H9 (cell line): ENCODE results near the gene ZCCHC8. TPM values are rescaled to one million over a fixed set of nuclear protein-coding genes. Genes with fewer than 3 reads are reported as not detected.

Experiments used
- DNase-seq: peaks from one replicate; pipeline ENCODE4 v3.0.0-alpha.2; 2017
- H2AFZ ChIP-seq: one replicate; pipeline ENCODE4 v1.6.1; 2013; ENCODE audit warnings: mild to moderate bottlenecking, low read length, control low read depth, moderate library complexity
- H2AK5ac ChIP-seq: 2 replicates; pipeline ENCODE4 v1.6.1; 2013; ENCODE audit warnings: low read length, control low read depth, mixed read lengths; ENCODE audit not compliant: insufficient read length
- H2BK120ac ChIP-seq: one replicate; pipeline ENCODE4 v1.6.1; 2013; ENCODE audit warnings: low read depth, mild to moderate bottlenecking, low read length, control low read depth, inconsistent platforms; ENCODE audit not compliant: poor library complexity, severe bottlenecking
- H2BK12ac ChIP-seq: 2 replicates; pipeline ENCODE4 v1.6.1; 2013; ENCODE audit warnings: low read length, control low read depth, mixed read lengths, low read depth; ENCODE audit not compliant: insufficient read length
- H2BK15ac ChIP-seq: 2 replicates; pipeline ENCODE4 v1.6.1; 2013; ENCODE audit warnings: low read depth, low read length, control low read depth
- H2BK20ac ChIP-seq: one replicate; pipeline ENCODE4 v1.6.1; 2013; ENCODE audit warnings: low read depth, mild to moderate bottlenecking, low read length, control low read depth, inconsistent platforms; ENCODE audit not compliant: poor library complexity, severe bottlenecking
- H2BK5ac ChIP-seq: 2 replicates; pipeline ENCODE4 v1.6.1; 2013; ENCODE audit warnings: low read length, control low read depth, mixed read lengths; ENCODE audit not compliant: insufficient read length
- H3K14ac ChIP-seq: 2 replicates; pipeline ENCODE4 v1.6.1; 2013; ENCODE audit warnings: low read length, control low read depth; ENCODE audit not compliant: insufficient read depth
- H3K18ac ChIP-seq: 2 replicates; pipeline ENCODE4 v1.6.1; 2013; ENCODE audit warnings: low read depth, mild to moderate bottlenecking, mixed read lengths, low read length, control low read depth; ENCODE audit not compliant: insufficient read length
- H3K23ac ChIP-seq: 2 replicates; pipeline ENCODE4 v1.6.1; 2013; ENCODE audit warnings: low read length, control low read depth, mixed read lengths, low read depth; ENCODE audit not compliant: insufficient read length
- H3K23me2 ChIP-seq: 2 replicates; pipeline ENCODE4 v1.6.1; 2013; ENCODE audit warnings: low read depth, mild to moderate bottlenecking, mixed read lengths, low read length, control low read depth; ENCODE audit not compliant: insufficient read length, poor library complexity, severe bottlenecking
- H3K27ac ChIP-seq: 2 replicates; pipeline ENCODE4 v1.5.1; 2013; ENCODE audit warnings: low read length, control low read depth, mixed read lengths, low read depth; ENCODE audit not compliant: insufficient read length
- H3K27me3 ChIP-seq: 2 replicates; pipeline ENCODE4 v1.6.1; 2013; ENCODE audit warnings: low read length, control low read depth, inconsistent platforms; ENCODE audit not compliant: insufficient read depth
- H3K4ac ChIP-seq: 2 replicates; pipeline ENCODE4 v1.6.1; 2013; ENCODE audit warnings: low read depth, mild to moderate bottlenecking, control low read depth, inconsistent platforms, low read length, moderate library complexity
- H3K4me1 ChIP-seq: 2 replicates; pipeline ENCODE4 v1.6.1; 2013; ENCODE audit warnings: low read length, control low read depth, inconsistent platforms; ENCODE audit not compliant: insufficient read depth
- H3K4me2 ChIP-seq: 2 replicates; pipeline ENCODE4 v1.6.1; 2013; ENCODE audit warnings: low read length, control low read depth, mixed read lengths; ENCODE audit not compliant: insufficient read length, insufficient read depth
- H3K56ac ChIP-seq: 2 replicates; pipeline ENCODE4 v1.6.1; 2013; ENCODE audit warnings: low read depth, mild to moderate bottlenecking, mixed read lengths, low read length, control low read depth; ENCODE audit not compliant: insufficient read length
- H3K79me1 ChIP-seq: 2 replicates; pipeline ENCODE4 v1.6.1; 2013; ENCODE audit warnings: low read depth, mild to moderate bottlenecking, moderate library complexity, low read length, control low read depth, inconsistent platforms; ENCODE audit not compliant: insufficient read depth, poor library complexity, severe bottlenecking
- H3K79me2 ChIP-seq: 2 replicates; pipeline ENCODE4 v1.6.1; 2013; ENCODE audit warnings: low read length, control low read depth, inconsistent platforms; ENCODE audit not compliant: insufficient read depth
- H3K9ac ChIP-seq: 2 replicates; pipeline ENCODE4 v1.6.1; 2013; ENCODE audit warnings: low read length, control low read depth, mixed read lengths; ENCODE audit not compliant: insufficient read length; ENCODE audit errors: extremely low read depth
- H3K9me3 ChIP-seq: one replicate; pipeline ENCODE4 v1.6.1; 2013; ENCODE audit warnings: low read depth, low read length, inconsistent platforms; ENCODE audit not compliant: control insufficient read depth
- H3T11ph ChIP-seq: one replicate; pipeline ENCODE4 v1.6.1; 2013; ENCODE audit warnings: mild to moderate bottlenecking, low read length, control low read depth, inconsistent platforms
- H4K20me1 ChIP-seq: one replicate; pipeline ENCODE4 v1.6.1; 2013; ENCODE audit not compliant: control insufficient read depth, insufficient read length, insufficient read depth
- H4K5ac ChIP-seq: 2 replicates; pipeline ENCODE4 v1.6.1; 2013; ENCODE audit warnings: low read depth, mild to moderate bottlenecking, mixed read lengths, low read length, control low read depth; ENCODE audit not compliant: insufficient read length
- H4K8ac ChIP-seq: replicated peaks from 2 replicates; pipeline ENCODE4 v1.6.1; 2013; ENCODE audit warnings: low read length, control low read depth, mixed read lengths, low read depth; ENCODE audit not compliant: insufficient read length
- H4K91ac ChIP-seq: 2 replicates; pipeline ENCODE4 v1.6.1; 2013; ENCODE audit warnings: low read depth, mild to moderate bottlenecking, moderate library complexity, mixed read lengths, low read length, control low read depth; ENCODE audit not compliant: insufficient read length
- H3K27ac Mint-ChIP-seq, 3 experiments: 2 replicates in 2 of 3; 3 replicates in 1 of 3; pipeline ENCODE4 v1.8.0; 2020 to 2021; ENCODE audit warnings: mixed read lengths in 3 of 3, mild to moderate bottlenecking in 1 of 3, moderate library complexity in 1 of 3
- H3K27me3 Mint-ChIP-seq: 2 replicates; pipeline ENCODE4 v1.8.0; 2021; ENCODE audit warnings: low read depth, mild to moderate bottlenecking, moderate library complexity, mixed read lengths
- H3K36me3 Mint-ChIP-seq, 3 experiments: 2 replicates in 2 of 3; 3 replicates in 1 of 3; pipeline ENCODE4 v1.8.0; 2020 to 2021; ENCODE audit warnings: low read depth in 3 of 3, mixed read lengths in 3 of 3; ENCODE audit not compliant: insufficient read depth in 1 of 3
- H3K4me1 Mint-ChIP-seq, 2 experiments: 2 replicates each; pipeline ENCODE4 v1.8.0; 2020; ENCODE audit warnings: mixed read lengths in 2 of 2
- H3K4me3 Mint-ChIP-seq, 2 experiments: 2 replicates in 1 of 2; 3 replicates in 1 of 2; pipeline ENCODE4 v1.8.0; 2020 to 2021; ENCODE audit warnings: mild to moderate bottlenecking in 2 of 2, mixed read lengths in 2 of 2, moderate library complexity in 1 of 2
- H3K9me3 Mint-ChIP-seq, 2 experiments: 2 replicates in 1 of 2; 3 replicates in 1 of 2; pipeline ENCODE4 v1.8.0; 2020; ENCODE audit warnings: mild to moderate bottlenecking in 2 of 2, mixed read lengths in 2 of 2, moderate library complexity in 1 of 2
- CTCF ChIP-seq: fragments of 200-600 bp; sonication (generic); conservative IDR thresholded peaks from 3 replicates; pipeline ENCODE4 v1.8.0; 2021; ENCODE audit warnings: antibody characterized with exemption, mild to moderate bottlenecking
- WGBS: extraction: QIAGEN DNeasy Blood & Tissue Kit; methylation state at CpG from one replicate; pipeline ENCODE4 v1.1.7; 2013; ENCODE audit warnings: missing lambda C conversion rate, low lambda C conversion rate, mixed read lengths; ENCODE audit not compliant: insufficient read length; ENCODE audit errors: extremely low coverage; 5-methylcytosine and 5-hydroxymethylcytosine counted together
- total RNA-seq: library from RNA; stranded (reverse); gene quantifications from 2 replicates; pipeline ENCODE4 v1.2.1, GENCODE V29; 2021

The ZCCHC8 gene
- total RNA-seq, 1 experiment from 2014 or later, result 37.3 TPM

DNA sequence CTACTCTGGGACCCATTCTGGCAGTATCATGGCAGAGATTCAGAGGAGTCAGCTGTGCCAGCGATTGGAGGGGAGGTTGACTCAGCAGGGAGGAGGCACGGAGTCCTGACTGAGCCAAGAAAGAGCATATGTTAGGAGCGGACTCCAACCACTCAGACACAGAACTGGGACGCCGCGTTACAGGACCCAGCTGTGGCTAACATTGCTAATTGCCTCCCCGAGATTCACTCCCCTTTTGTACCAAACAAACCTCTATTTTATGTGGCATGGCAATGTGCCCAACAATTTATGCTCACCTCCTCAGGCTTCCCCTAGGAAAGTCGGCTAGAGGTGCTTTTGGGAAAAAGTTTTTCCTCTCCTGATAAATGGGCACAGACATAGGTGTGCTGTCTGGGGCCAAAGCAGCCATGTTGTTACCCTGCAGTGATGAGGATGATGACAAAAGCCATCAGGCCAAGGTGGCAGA is 63.0 kb downstream of the ZCCHC8 start:
- no peak overlapping the region for H2BK20ac ChIP-seq
- Mint-ChIP-seq H3K27ac (no peak overlapping the region), H3K4me3 (no peak overlapping the region), H3K36me3 (no peaks in the 10 kb centered on the region), H3K9me3 (no peaks in the 10 kb centered on the region), H3K4me1 (no peaks in the 10 kb centered on the region), H3K27me3 (no peaks in the 10 kb centered on the region)
- no peak overlapping the region for H3K27ac ChIP-seq
- H3K23me2 ChIP-seq, result no peaks in the 10 kb centered on the region
- H3K4ac ChIP-seq, result no peak overlapping the region
- no peak overlapping the region for H4K5ac ChIP-seq
- no peak for DNase-seq
- H3K4me1 ChIP-seq, result no peaks in the 10 kb centered on the region; the same call in 1 of the 2 replicates
- H3K18ac ChIP-seq, result no peak overlapping the region
- no peaks in the 10 kb centered on the region for H3K79me1 ChIP-seq
- no peak overlapping the region for H2BK120ac ChIP-seq
- H2BK15ac ChIP-seq, result no peak overlapping the region
- no peak overlapping the region for H2BK12ac ChIP-seq
- H4K91ac ChIP-seq, result no peak overlapping the region
- no peak overlapping the region for H2BK5ac ChIP-seq
- H3T11ph ChIP-seq, result no peak overlapping the region
- no peaks in the 10 kb centered on the region for H4K20me1 ChIP-seq
- WGBS, result no CpG with 5 or more reads among the region's 8 CpGs
- H2AK5ac ChIP-seq, result no peak overlapping the region
- H3K4me2 ChIP-seq, result no peak overlapping the region
- H3K23ac ChIP-seq, result no peak overlapping the region
- no peaks in the 10 kb centered on the region for H3K79me2 ChIP-seq
- TF ChIP-seq CTCF, result no peak
- no peaks in the 10 kb centered on the region for H3K27me3 ChIP-seq
- H2AFZ ChIP-seq, result no peak overlapping the region
- H3K9me3 ChIP-seq, result no peaks in the 10 kb centered on the region
- no peak overlapping the region for H4K8ac ChIP-seq
- no peak overlapping the region for H3K56ac ChIP-seq
- H3K14ac ChIP-seq, result no peak overlapping the region
- no peak overlapping the region for H3K9ac ChIP-seq
